Endothelial cell of umbilical vein (primary cell): ENCODE data around the gene GOLPH3.

Experiments
- CTCF ChIP-seq, 2 donors: IDR thresholded peaks; 1 replicate in 1 of 2; 2 replicates in 1 of 2; pipeline ENCODE4 v1.5.1; 2011; ENCODE audit warnings: low read length in 2 of 2, mild to moderate bottlenecking in 2 of 2, moderate library complexity in 2 of 2, control low read depth in 1 of 2, inconsistent platforms in 1 of 2, low read depth in 1 of 2; ENCODE audit not compliant: insufficient read depth in 1 of 2; ENCODE audit errors: extremely low read depth in 1 of 2
- EZH2 ChIP-seq: IDR thresholded peaks from 2 replicates; pipeline ENCODE4 v1.6.1; 2012; ENCODE audit warnings: borderline replicate concordance, low read depth, mild to moderate bottlenecking, moderate library complexity, low read length, inconsistent platforms; ENCODE audit not compliant: severe bottlenecking
- MAX ChIP-seq: IDR thresholded peaks from 2 replicates; pipeline ENCODE4 v1.6.1; 2011; ENCODE audit not compliant: insufficient read depth, insufficient read length
- POLR2A ChIP-seq: IDR thresholded peaks from 2 replicates; pipeline ENCODE4 v1.6.1; 2012; ENCODE audit warnings: low read depth, mild to moderate bottlenecking, control low read depth, low read length
- POLR2AphosphoS5 ChIP-seq: IDR thresholded peaks from 2 replicates; pipeline ENCODE4 v1.6.1; 2012; ENCODE audit warnings: low read depth, mild to moderate bottlenecking, control low read depth, low read length, moderate library complexity; ENCODE audit not compliant: insufficient read depth

DNA sequence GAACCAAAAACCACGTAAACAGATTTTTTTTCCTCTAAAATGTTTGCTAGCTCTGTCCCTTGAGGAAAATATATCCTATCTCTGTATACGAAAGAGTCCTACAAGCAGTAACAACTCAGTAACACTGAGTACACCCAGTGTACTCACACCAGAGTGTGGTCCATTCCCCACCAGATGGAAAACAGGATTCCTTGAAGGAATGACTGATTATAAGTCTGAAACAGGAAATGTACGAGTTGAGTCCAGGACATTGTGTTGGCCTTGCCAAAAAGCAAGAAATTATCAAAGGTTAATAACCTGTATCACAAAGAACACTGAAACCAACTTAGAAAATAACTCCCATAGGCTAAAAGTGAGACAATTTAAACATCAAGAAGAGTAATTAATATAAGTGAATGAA, 20.4 kb downstream of the GOLPH3 start:
- TF ChIP-seq POLR2AphosphoS5 = no peak
- no peak for TF ChIP-seq CTCF (IDR thresholded peaks at IDR 0.05; ENCODE audit: extremely low read depth in 1 of 2, insufficient read depth in 1 of 2, low read depth in 1 of 2, low read length in 2 of 2)
- TF ChIP-seq POLR2A = no peak
- no peak for TF ChIP-seq EZH2
- TF ChIP-seq MAX = no peak
